Measurements from ENCODE around the gene MED27.
"Not testable (repeated sequence)": the region's sequence is repeated elsewhere in the genome, so short reads cannot be mapped to it uniquely, and the experiment has no call there.

MED27 gene

DNA sequence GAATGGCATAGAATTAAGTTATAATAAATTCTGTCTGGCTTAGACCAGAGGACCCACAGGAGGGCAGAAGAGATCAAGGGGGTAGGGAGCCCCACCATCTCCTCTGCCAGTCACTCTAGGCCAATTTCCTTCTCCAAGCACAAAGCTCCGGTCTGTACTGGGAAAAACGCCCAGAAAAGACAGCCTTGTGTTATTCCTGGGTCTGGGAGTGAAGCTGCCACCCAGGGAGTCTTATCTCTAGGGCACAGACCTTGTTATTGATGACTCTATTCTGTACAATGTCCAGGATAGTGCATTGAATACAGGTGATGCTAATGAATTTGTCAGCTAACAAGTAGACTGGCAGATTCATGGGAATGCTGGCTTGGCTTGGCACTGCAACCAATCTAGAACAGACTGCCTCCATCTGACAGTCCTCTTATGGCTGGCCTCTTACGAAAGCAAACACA lies 60.7 kb downstream of the MED27 start:
- DNase-seq (ENCODE audit: low spot score): no peak

DNA sequence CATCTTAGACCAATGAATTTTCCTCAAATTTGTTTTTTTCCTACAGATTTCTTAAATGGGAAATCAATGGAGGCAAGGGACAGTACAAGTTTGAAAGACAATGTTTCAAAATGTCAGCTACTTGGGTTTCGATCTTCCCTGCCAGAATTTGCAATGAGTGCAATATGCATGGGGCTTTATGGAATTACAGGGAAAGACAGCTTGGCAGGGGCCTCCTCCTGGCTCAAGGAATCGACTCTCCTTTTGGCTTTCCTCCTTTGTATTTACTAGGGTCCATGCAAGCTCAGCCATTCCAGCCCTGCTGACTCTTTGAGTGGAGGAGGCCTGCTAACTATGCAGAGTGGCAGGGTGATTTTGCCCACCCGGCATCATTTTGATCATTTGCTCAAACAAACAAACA lies 63.2 kb downstream of the MED27 start:
- no peak for DNase-seq (ENCODE audit: low spot score)

DNA sequence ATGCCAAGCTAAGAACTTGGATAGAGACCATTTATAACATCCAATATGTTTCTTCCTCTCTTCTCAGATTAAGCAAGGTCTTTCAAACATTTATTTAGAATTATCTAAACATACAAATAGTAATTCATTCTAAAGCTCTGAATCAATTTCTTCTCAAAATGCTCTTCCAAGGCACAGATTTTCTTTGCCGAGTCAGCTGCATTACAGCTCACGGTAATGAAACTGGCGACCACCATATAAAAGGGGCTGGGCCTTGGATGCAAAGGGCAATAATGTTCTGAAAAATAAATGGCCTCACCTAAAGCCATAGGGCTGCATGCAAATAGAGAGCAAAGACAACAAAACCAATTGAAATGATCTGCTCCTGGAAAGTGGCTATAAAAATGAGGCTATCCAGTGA lies 63.8 kb downstream of the MED27 start:
- no peak for DNase-seq (ENCODE audit: low spot score)

DNA sequence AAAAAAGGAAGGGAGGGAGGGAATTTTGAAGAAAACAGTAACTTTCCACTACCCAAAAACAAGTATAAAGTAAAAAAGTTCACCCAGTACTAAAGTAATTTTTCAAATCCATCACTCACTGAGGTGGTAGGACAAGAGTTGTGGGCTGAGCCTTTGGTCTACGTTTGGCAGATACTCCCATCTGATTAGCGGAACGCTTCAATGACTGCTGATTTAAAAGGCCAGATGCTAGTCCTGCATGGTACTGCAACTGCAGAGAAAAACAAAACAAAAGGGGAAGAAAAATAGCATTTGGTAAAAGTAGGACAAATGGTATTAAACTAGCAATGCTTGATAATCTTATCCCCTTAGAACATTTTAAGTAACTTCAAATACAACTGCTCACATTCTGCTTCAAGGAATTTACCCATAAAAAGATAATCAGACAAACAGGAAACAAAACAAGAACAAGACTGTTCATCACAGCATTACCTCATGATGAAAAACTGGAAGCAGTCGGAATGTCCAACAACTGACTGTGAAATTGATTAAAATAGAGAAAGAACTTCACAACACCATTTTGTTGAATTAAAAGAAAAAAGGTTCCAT lies 65.4 kb downstream of the MED27 start:
- no peak for DNase-seq (ENCODE audit: low spot score)

DNA sequence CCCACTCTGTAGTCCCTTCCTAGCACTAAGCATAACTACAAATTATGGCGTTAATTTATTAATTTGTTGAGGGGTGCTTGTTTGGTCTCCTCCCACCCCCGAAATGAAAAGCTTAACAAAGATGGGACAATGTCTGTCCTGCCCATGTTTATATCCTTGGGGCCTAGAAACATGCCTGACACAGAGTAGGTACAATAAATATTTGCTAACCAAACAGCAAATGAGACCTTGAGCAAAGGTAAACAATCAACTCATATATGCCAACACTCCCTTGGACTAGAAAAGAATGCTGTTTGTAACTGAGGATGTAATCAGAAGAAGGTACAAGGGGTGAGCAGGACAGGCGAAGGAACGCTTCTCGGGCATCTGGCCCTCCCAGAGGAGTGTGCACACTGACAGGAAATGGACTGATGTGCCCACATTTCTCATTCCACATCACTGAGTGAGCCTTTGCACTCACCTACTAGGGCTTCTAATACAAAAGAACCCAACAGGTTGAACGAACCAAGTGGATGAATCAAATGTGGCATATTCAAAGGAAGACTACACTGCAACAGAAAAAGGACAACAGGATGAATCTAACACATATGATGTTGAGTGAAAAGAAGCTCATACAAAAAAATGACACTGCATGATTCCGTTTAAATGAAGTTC lies 66.8 kb downstream of the MED27 start:
- no peak for DNase-seq (ENCODE audit: low spot score)

DNA sequence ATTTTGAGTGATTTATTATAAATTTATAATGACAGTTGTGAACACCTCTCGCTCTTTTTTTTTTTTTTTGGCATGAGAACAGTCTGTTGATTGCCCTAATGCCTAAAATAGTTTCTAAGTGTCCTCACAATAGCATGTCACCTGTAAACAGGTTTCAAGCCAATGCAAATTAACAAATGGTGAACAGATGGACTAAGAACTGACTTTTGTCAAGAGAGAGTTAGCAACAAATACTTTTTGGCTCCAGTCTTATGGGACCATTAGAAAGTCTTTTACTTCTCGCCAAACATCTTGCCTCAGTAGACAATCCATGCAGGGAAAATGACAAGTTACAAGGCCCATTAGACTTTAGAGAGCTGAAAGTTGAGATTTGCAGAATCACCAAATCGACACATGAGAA lies 67.8 kb downstream of the MED27 start:
- no peak for DNase-seq (ENCODE audit: low spot score)

DNA sequence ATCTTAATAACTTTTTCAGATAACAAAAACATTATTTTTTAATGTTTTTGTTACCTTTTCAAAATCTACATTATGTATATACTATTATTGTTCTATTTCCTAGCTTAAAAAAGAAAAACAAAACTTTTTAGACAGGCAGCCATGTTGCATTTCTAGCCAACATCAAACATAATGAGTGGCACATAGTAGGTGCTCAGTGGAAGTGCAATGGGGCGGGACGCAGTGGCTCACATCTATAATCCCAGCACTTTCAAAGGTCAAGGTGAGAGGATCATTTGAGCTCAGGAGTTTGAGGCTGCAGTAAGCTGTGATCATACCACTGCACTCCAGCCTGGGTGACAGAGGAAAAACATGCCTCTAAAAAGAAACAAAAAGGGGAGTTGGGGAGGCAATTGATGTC lies 68.4 kb downstream of the MED27 start:
- DNase-seq (ENCODE audit: low spot score): no peak

DNA sequence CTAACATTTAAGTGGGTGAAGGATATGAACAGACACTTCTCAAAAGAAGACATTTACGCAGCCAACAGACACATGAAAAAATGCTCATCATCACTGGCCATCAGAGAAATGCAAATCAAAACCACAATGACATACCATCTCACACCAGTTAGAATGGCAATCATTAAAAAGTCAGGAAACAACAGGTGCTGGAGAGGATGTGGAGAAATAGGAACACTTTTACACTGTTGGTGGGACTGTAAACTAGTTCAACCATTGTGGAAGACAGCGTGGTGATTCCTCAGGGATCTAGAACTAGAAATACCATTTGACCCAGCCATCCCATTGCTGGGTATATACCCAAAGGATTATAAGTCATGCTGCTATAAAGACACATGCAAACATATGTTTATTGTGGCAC lies 69.5 kb downstream of the MED27 start:
- not testable (repeated sequence) for DNase-seq (ENCODE audit: low spot score)

DNA sequence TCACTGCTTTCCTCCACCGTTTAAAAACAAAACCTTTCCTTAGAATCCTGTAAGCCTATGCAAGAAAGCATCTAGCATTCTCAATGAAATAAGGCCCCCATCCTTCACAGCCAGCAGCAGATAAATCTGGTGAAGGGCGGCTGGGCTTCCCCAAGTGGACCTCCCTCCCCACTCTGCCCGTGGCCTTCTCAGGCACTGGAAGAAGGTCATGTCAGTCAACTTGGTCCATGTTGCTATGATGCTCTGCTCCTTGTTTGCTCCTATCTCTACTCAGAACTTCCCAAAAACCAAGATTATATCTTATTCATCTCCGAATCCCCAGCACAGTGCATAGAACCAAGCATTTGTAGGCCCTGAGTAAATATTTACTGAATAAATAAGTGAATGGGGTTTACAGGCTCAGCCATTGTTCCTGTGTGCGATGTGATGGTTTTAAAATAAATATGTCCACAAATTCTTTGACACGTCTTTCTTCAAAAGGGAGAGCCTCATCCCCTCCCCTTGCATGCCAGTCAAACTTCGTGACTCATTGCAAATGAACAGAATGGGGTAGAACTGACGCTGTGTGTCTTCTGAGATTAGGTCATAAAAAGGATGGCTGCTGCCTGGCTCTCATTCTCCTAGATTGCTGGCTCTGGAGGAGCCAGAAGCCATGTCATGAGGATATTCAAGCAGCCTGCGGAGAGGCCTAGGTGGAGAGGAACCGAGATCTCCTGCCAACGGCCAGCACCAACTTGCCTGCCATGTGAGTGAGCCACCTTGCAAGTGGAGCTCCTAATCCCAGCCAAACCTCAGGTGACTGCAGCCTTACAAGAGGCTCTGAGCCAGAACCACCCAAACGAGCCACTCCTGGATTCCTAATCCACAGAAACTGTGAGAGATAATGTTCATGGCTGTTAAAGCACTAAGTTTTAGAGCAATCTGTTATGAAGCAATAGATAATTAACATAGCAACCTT lies 70.5 kb downstream of the MED27 start:
- no peak for DNase-seq (ENCODE audit: low spot score)

DNA sequence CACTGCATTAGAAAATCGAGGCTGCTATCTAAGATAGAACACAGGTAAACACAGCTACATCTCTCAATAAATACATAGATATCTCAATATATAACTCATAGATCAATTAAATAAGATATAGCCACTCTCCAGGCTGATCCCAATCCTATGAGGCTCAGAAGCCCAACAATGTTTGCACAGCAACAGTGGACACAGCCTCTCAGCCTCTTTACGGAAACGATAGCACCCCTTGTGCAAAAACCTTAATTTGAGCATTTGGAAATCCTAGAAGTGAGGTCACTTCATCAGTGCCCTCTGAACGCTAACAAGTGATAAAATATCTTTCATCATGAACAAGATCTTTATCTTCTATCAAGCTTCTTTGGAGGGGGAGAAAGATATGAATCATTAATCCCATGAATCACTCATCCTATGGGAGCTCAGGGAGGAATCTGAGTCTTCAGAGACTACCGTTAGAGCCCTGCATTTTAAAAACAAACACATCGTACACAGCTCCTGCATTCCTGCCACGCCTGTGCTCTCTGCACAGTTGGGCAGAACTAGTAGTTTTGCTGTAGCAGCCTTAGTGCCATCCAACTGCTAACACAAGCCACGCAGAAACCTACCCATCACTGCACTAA lies 71.4 kb downstream of the MED27 start:
- DNase-seq (ENCODE audit: low spot score): no peak

DNA sequence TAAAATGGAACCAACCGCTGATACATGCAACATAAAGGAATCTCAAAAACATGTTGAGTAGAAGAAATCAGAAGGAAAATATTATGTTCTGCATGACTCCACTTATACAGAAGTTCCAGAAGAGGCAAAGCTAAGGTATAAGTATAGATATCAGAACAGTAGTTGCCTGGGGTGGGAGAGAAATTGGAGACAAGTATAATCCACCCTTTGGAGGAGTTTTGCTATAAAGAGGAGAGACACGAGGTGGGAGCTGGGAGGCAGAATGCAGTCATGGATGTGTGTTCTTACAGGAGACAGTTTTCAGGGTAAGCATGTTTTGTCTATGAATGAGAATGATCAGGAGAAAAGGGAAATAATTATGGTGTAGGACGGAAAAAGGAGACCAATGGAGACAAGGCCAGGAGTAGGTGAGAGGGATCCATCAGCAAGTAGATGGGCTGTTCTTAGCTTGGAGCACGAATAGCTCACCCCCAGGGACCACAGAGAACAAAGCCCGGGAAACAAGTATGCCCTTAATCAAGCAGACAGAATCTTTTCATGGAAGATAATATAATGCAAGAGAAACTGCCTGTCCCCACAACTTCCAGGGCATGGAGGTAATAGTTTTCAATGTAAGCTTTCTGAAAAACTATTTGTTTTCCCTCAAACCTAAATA lies 72.2 kb downstream of the MED27 start:
- DNase-seq (ENCODE audit: low spot score): no peak

DNA sequence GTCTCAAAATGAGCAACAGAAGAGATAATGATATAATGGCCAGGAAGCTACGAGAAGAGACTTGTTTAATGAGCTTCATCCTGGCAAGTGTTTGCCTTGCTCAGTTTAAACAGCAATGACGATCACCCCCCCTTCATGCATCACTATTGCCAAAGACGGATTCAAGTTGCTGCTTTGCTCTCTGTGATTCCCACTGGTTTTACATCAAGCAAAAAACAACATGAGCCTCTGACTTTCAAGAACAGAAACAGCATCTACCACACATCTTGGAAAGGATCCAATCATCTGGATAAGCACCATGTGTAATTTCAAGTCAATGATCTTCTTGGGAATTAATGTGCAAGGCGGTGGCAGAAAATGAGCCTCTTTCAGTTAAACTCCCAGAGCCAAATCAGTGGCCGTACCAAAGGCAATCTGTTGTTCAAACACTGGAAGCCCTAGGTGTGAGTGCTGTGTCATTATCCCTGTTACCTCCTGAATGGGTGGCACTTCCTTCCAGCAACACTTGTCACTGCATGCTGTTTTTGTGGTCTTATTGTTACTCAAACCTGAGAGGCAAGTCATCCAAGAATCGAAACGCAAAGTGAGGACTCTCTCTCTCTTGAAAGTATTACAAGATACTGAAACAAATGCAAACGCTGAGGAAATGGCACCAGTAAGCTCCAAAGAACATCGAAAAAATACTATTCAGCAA lies 72.8 kb downstream of the MED27 start:
- peak; percentile 42 for DNase-seq (ENCODE audit: low spot score)

DNA sequence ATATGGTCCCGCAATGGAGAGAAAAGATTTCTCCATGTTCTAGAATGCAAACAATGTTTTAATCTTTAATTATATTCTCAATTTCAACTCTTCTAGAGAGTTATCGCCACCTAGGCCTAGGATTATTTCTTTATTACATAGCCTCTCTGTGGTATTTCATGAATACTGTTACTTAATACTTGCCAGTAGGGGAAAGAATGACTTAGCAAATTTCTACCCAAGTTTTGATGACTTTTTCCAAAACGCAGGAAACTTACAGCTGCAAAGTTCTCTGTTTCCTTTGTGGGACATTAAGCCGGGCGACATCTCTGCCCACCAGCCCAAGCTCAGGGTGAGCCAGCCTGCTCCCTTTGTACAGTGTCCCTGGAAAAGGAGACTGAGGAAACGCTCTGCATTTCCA lies 73.8 kb downstream of the MED27 start:
- DNase-seq (ENCODE audit: low spot score): no peak

DNA sequence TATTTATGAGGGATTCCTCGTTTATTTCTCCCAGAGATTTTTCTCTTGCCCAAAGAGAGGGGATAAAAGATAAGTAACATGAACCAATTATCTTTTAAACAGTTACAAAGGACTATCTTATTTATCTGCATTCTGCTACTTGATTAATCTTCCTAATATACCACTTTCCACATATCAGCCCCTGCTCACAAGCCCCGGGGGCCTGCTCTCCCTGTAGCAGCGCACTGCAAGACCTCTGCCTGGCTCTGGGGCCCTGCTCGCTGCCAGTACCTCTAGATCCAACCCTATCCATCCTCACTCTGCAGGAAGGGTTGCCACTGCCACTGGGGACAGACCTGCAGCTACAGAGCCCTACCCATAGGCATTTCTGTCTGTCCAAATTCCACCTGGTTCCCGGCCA lies 75.3 kb downstream of the MED27 start:
- no peak for DNase-seq (ENCODE audit: low spot score)

DNA sequence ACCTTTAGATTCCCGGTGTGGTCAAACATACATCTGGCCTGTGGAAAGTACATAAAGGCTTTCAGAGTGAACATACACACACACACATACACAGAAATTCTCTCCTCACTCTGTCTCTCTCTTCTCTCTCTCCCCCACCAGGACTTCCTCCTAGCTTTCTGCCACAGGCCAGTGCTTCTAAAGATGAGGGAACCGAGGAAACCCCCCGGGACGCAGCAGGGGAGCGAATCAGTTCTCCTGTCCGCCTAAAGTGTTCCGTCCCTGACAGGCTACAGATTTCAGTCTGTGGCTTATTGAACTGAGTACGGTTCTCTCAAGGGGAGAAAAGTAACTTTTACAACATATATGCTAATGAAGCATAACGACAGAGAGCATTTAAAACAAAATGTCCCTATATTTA lies 75.8 kb downstream of the MED27 start:
- no peak for DNase-seq (ENCODE audit: low spot score)

DNA sequence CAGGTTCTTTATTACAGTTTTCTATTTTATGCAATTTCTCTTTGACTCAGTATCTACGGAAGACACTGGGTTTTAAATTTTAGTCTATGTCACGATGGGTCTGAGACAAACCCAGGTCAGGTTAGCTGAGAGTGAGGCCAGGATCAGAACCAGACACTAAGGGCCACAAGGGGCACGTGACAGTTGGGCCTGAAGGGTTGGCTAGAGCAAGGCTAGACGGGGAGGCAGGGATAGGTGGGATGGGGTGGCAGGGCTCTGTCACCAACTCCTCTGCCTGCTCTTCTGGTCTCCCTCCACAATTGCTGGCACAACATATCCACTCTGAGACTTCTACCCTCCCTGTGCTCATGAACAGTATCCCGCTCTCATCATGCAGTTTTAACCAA lies 76.4 kb downstream of the MED27 start:
- DNase-seq (ENCODE audit: low spot score): no peak

DNA sequence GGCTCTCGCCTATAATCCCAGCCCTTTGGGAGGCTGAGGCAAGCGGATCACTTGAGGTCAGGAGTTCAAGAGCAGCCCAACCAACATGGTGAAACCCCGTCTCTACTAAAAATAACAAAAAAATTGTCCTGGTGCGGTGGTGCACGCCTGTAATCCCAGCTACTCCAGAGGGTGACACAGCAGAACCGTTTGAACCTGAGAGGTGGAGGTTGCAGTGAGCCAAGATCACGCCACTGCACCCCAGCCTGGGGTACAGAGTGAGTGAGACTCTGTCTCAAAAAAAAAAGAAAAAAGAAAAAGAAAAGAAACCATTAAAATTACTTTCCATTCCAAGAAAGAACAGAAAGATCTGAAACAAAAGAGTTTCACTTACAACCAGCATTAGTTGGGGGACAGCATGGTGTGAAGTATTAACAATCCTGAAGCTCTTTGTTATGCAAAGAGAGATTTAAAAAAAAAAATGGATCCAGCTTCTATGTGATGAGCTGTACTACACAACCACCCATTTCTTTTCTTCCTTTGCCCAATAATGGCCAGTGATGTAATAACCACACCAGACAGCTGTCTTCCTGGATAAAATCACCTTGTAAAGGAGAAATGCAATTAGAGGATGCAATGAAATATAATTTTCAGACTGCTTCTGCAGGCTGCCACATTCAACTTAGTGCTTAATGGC lies 76.9 kb downstream of the MED27 start:
- DNase-seq (ENCODE audit: low spot score): no peak

DNA sequence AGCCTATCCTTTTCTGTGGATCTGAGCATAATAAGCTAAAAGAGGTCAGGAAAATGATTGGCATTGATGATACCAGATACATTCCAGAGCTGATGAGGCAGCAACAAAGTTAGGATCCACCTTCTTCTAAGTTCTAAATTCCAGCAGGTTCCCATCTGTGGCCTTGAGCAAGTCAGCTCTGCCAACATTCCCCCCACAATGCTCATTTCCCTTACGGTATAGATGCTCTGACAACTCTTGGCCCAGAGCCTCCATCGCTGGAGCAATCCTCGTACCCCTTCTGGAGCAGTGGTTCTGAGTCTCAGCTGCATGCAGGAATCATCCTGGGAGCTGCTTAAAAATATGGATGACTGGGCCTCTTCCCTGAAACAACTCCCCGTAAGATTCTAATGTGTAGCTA lies 78.1 kb downstream of the MED27 start:
- no peak for DNase-seq (ENCODE audit: low spot score)

DNA sequence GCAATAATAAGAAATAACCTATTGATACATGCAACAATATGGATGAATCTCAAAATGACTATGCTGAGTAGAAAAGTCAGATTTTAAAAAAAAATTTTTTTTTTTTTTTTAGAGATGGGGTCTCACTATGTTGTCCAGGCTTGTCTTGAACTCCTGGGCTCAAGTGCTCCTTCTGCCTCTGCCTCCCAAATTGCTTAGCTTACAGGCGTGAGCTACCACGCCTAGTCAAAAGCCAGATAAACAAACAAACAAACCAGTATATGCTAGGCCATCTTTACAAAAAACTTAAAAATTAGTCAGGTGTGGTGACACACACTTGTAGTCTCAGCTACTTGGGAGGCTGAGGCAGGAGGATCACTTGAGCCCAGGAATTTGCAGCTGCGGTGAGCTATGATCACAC lies 79.0 kb downstream of the MED27 start:
- no peak for DNase-seq (ENCODE audit: low spot score)

DNA sequence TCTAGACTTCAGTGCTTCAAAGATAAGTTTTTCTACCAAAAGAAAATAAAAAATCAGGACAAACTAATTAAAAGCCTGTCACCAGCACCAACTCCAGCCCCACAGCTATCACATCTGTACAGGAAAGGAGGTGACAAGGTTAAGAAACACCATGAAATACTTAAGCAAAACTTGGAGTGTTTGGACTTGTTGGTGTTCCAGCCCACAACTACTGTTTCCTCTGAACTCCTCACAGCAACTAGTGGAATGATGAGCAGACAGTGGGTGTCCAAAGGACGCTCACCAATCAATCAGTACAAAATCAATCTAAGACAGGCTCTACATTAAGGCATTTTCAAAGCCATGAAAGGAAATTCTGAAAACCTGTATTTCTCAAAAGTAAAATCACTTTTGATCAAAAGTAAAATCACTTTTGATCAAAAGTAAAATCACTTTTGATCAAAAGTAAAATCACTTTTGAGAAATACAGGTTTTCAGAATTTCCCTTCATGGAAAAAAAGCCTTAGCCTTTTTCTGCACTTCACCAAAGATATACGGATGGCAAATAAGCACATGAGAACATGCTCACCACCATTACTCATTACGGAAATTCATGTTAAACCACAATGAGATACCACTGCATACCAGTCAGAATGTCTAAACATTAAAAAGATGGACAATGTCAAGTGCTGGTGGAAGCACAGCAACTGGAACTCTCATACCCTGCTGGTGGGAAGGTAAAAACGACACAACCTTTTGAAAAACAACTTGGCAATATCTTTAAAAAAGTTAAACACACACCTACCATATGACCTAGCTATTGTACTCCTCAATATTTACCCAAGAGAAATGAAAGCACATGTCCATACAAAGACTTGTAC lies 79.7 kb downstream of the MED27 start:
- no peak for DNase-seq (ENCODE audit: low spot score)
